Sigmoid colon (tissue), 7 donors: ENCODE results near the gene NLRP14. TPM values are rescaled to one million over a fixed set of nuclear protein-coding genes. Genes with fewer than 3 reads are reported as not detected.

Source experiments
- DNase-seq: peaks from one replicate; pipeline ENCODE4 v3.0.0-alpha.2; 2019
- H3K27ac ChIP-seq, 4 donors: fragments of 200-600 bp; sonication (generic); one replicate each; pipeline ENCODE4 v1.5.1; 2016 to 2019; ENCODE audit warnings: mild to moderate bottlenecking in 1 of 4
- H3K27me3 ChIP-seq, 3 donors: fragments of 200-600 bp; sonication (generic); one replicate each; pipeline ENCODE4 v1.5.1; 2019; ENCODE audit warnings: mild to moderate bottlenecking in 1 of 3
- H3K36me3 ChIP-seq, 4 donors: fragments of 200-600 bp; sonication (generic); one replicate each; pipeline ENCODE4 v1.5.1; 2016 to 2019
- H3K4me1 ChIP-seq, 4 donors: fragments of 200-600 bp; sonication (generic); one replicate each; pipeline ENCODE4 v1.5.1; 2017 to 2019
- H3K4me3 ChIP-seq, 4 donors: fragments of 200-600 bp; sonication (generic); one replicate each; pipeline ENCODE4 v1.5.1; 2017 to 2019; ENCODE audit warnings: mild to moderate bottlenecking in 2 of 4, moderate library complexity in 1 of 4
- H3K9me3 ChIP-seq, 4 donors: fragments of 200-600 bp in 3 of 4; sonication (generic) in 3 of 4; one replicate each; pipeline versions ENCODE4 v1.5.1 to v1.6.1; 2013 to 2019
- CTCF ChIP-seq, 4 experiments: fragments of 450-650 bp in 3 of 4; fragments of 200-600 bp in 1 of 4; IDR thresholded peaks; one replicate each; pipeline ENCODE4 v1.5.1; 2016 to 2019; ENCODE audit warnings: antibody characterized with exemption in 4 of 4, mild to moderate bottlenecking in 3 of 4, moderate library complexity in 2 of 4
- EP300 ChIP-seq, 4 donors: sonication (generic); formaldehyde crosslinking; IDR thresholded peaks; one replicate each; pipeline ENCODE4 v1.6.1; 2017; ENCODE audit warnings: antibody characterized with exemption in 4 of 4
- POLR2A ChIP-seq, 2 donors: fragments of 450-650 bp; IDR thresholded peaks; one replicate each; pipeline ENCODE4 v1.6.1; 2016; ENCODE audit warnings: antibody characterized with exemption in 2 of 2, mild to moderate bottlenecking in 2 of 2, moderate library complexity in 2 of 2
- POLR2AphosphoS5 ChIP-seq, 4 donors: sonication (generic); formaldehyde crosslinking; IDR thresholded peaks; one replicate each; pipeline ENCODE4 v1.6.1; 2017; ENCODE audit warnings: antibody characterized with exemption in 4 of 4
- WGBS, 2 donors: extraction: QIAGEN DNeasy Blood & Tissue Kit; methylation state at CpG; one replicate each; pipeline ENCODE4 v1.1.7; 2013; 5-methylcytosine and 5-hydroxymethylcytosine counted together
- intact Hi-C: fragments of 100-400 bp; cut with DNase I; formaldehyde crosslinking; loops from one replicate; pipeline ENCODE4 v1.15.1; 2023
- polyA plus RNA-seq, 3 donors: library from polyadenylated mRNA; stranded (reverse); fragments of 200-250 nt; gene quantifications; one replicate each; pipeline ENCODE4 v1.2.3, GENCODE V29; 2013
- total RNA-seq, 4 donors: library from RNA; depleted of rRNA; stranded (reverse); fragments of >200 nt; gene quantifications; one replicate each; pipeline ENCODE4 v1.1.0, GENCODE V29; 2016
- donor health status: healthy with polysubstance abuse.
- donor health status: Bipolar disorder and iron deficiency.
- donor health status: healthy.

NLRP14 gene
- total and polyA plus RNA-seq, 7 donors, result 0.01 to 0.36 TPM; not detected in 5

DNA sequence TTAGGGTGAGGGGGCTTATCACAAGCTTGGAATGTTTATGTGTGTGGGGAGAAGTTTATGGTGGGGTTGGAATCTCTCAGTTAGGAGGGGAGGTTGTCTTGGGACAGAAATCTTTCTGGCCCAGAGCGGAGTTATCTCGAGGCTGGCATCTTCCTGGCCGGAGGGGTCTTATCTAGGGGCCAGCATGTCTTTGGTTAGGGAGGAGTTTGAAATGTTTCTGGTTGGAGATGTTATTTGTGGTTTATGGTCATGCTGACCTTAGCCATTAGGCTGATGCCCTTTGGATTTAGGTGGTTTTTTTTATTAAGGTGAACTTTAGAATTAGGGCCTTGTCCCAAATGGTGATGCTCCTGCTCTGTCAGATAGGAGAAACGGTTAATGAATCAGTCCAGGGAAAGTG, 60.6 kb downstream of the NLRP14 start:
- no peak for TF ChIP-seq CTCF (IDR thresholded peaks at IDR 0.05)
- TF ChIP-seq POLR2A (IDR thresholded peaks at IDR 0.05), result no peak
- no peak for TF ChIP-seq POLR2AphosphoS5 (IDR thresholded peaks at IDR 0.05)
- no peak for TF ChIP-seq EP300 (IDR thresholded peaks at IDR 0.05)
- Histone ChIP-seq H3K36me3 (no peaks in the 10 kb centered on the region), H3K4me1 (no peaks in the 10 kb centered on the region), H3K9me3 (peaks cover 0 to 5% (median 0%) of the 10 kb centered on the region in 4 donors), H3K27ac (no peak overlapping the region), H3K27me3 (no peaks in the 10 kb centered on the region), H3K4me3 (no peak overlapping the region)
- intact Hi-C loops, result no loop called here
- no peak for DNase-seq
- WGBS, 2 donors, result 78 to 83% methylated on average over 4 of the region's 4 CpGs

DNA sequence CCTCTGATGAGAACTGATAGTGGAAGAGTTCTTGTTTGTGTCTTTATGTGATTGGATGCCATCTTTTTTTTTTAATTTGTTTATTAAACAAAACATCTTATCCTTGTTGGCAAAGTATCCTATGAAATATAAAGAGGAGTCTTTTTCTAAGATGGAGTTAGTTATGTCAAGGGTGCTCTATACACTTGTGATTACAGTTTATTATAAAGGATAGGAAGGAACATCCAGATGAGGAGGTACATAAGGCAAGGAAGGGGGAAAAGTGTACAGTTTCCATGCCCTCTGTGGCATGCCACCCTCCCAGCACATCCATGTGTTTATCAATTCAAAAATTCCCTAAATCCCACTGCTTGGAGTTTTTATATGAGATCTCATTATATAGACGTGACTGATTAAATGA, 61.2 kb downstream of the NLRP14 start:
- Histone ChIP-seq H3K9me3 (peaks cover 0 to 5% (median 0%) of the 10 kb centered on the region in 4 donors), H3K4me3 (no peak overlapping the region), H3K27ac (no peak overlapping the region), H3K4me1 (no peaks in the 10 kb centered on the region), H3K36me3 (no peaks in the 10 kb centered on the region), H3K27me3 (no peaks in the 10 kb centered on the region)
- intact Hi-C loops, result no loop called here
- TF ChIP-seq CTCF (IDR thresholded peaks at IDR 0.05) (no peak), POLR2A (IDR thresholded peaks at IDR 0.05) (no peak), POLR2AphosphoS5 (IDR thresholded peaks at IDR 0.05) (no peak), EP300 (IDR thresholded peaks at IDR 0.05) (no peak)
- 62 to 87% methylated on average over 1 of the region's 1 CpG for WGBS, 2 donors
- DNase-seq, result no peak

- no peaks in the 10 kb centered on the region for H3K9me3 ChIP-seq
- H3K4me3 ChIP-seq, result no peak within 1 kb of the TSS
- H3K27me3 ChIP-seq, result no peaks in the 10 kb centered on the region
- DNase-seq, result no peak
- WGBS, 2 donors, result 68 to 82% methylated on average over 45 of the region's 45 CpGs
- no peak for TF ChIP-seq CTCF (IDR thresholded peaks at IDR 0.05)
- no peak for TF ChIP-seq POLR2AphosphoS5 (IDR thresholded peaks at IDR 0.05)
- no peak for TF ChIP-seq EP300 (IDR thresholded peaks at IDR 0.05)
- no peak for TF ChIP-seq POLR2A (IDR thresholded peaks at IDR 0.05)
- no peak within 1 kb of the TSS for H3K27ac ChIP-seq
- no peaks in the 10 kb centered on the region for H3K4me1 ChIP-seq
- H3K36me3 ChIP-seq, result no peaks in the 10 kb centered on the region
- intact Hi-C loops, result no loop called here
These were observed 68.6 kb downstream of the NLRP14 start, which contains the start of gene RBMXL2 for GRCh38 chr11:7088921-7089320. Gene RBMXL2, plus strand, starts transcription at chr11:7088998. Its CDS starts 123 bp downstream, at chr11:7089121.

DNA sequence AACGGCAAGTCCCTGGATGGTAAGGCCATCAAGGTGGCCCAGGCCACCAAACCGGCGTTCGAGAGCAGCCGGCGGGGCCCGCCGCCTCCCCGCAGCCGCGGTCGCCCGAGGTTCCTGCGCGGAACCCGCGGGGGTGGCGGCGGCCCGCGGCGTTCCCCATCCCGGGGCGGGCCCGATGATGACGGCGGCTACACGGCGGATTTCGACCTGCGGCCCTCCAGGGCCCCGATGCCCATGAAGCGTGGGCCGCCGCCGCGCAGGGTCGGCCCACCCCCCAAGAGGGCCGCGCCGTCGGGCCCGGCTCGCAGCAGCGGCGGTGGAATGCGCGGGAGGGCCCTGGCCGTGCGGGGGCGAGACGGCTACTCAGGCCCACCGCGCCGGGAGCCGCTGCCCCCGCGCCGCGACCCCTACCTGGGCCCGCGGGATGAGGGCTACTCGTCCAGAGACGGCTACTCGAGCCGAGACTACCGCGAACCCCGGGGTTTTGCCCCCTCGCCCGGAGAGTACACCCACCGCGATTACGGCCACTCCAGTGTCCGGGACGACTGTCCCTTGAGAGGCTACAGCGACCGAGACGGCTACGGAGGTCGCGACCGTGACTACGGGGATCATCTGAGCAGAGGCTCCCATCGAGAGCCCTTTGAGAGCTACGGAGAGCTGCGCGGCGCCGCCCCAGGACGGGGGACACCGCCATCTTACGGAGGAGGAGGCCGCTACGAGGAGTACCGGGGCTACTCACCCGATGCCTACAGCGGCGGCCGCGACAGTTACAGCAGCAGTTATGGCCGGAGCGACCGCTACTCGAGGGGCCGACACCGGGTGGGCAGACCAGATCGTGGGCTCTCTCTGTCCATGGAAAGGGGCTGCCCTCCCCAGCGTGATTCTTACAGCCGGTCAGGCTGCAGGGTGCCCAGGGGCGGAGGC, 69.3 kb downstream of the NLRP14 start:
- Histone ChIP-seq H3K27me3 (no peaks in the 10 kb centered on the region), H3K4me3 (no peak overlapping the region), H3K4me1 (no peaks in the 10 kb centered on the region), H3K9me3 (no peaks in the 10 kb centered on the region), H3K36me3 (no peaks in the 10 kb centered on the region), H3K27ac (no peak overlapping the region)
- intact Hi-C loops, result loop anchor here (10.0 kb wide), 1 partner anchor 605 kb away; no protein-coding TSS in a partner anchor
- DNase-seq, result no peak
- TF ChIP-seq POLR2A (IDR thresholded peaks at IDR 0.05), result no peak
- TF ChIP-seq EP300 (IDR thresholded peaks at IDR 0.05), result no peak
- TF ChIP-seq POLR2AphosphoS5 (IDR thresholded peaks at IDR 0.05), result no peak
- TF ChIP-seq CTCF (IDR thresholded peaks at IDR 0.05), result no peak
- 82 to 93% methylated on average over 111 of the region's 111 CpGs for WGBS, 2 donors
